Esophagus muscularis mucosa (tissue), 4 donors: Measurements from ENCODE around the gene S100A13. TPM values are rescaled to one million over a fixed set of nuclear protein-coding genes. Genes with fewer than 3 reads are reported as not detected.
"Not testable (repeated sequence)": the region's sequence is repeated elsewhere in the genome, so short reads cannot be mapped to it uniquely, and the experiment has no call there.

Source experiments
- DNase-seq: peaks from one replicate; pipeline ENCODE4 v3.0.0-alpha.2; 2017; ENCODE audit errors: extremely low spot score
- H3K27ac ChIP-seq, 4 donors: fragments of 200-600 bp; sonication (generic); replicated peaks in 1 of 4; 1 replicate in 3 of 4; 2 replicates in 1 of 4; pipeline ENCODE4 v1.5.1; 2016 to 2019; ENCODE audit warnings: mild to moderate bottlenecking in 1 of 4
- H3K27me3 ChIP-seq, 4 donors: fragments of 200-600 bp; sonication (generic); one replicate each; pipeline versions ENCODE4 v1.5.1 to v1.6.0; 2016 to 2019
- H3K36me3 ChIP-seq, 4 donors: fragments of 200-600 bp; sonication (generic); one replicate each; pipeline ENCODE4 v1.5.1; 2016 to 2019
- H3K4me1 ChIP-seq, 4 donors: fragments of 200-600 bp; sonication (generic); one replicate each; pipeline ENCODE4 v1.5.1; 2016 to 2019
- H3K4me3 ChIP-seq, 4 donors: fragments of 200-600 bp; sonication (generic); 1 replicate in 2 of 4; 2 replicates in 2 of 4; pipeline ENCODE4 v1.5.1; 2016 to 2019; ENCODE audit warnings: mild to moderate bottlenecking in 4 of 4, moderate library complexity in 1 of 4
- H3K9me3 ChIP-seq, 4 donors: fragments of 200-600 bp; sonication (generic); 1 replicate in 3 of 4; 2 replicates in 1 of 4; pipeline ENCODE4 v1.5.1; 2016 to 2019
- CTCF ChIP-seq, 3 experiments: fragments of 200-600 bp in 2 of 3; fragments of 450-650 bp in 1 of 3; sonication (generic) in 2 of 3; IDR thresholded peaks; one replicate each; pipeline ENCODE4 v1.5.1; 2017 to 2019; ENCODE audit warnings: antibody characterized with exemption in 3 of 3, mild to moderate bottlenecking in 2 of 3, moderate library complexity in 1 of 3
- EP300 ChIP-seq: sonication (generic); formaldehyde crosslinking; IDR thresholded peaks from one replicate; pipeline ENCODE4 v1.6.1; 2017; ENCODE audit warnings: antibody characterized with exemption
- POLR2A ChIP-seq: fragments of 450-650 bp; IDR thresholded peaks from one replicate; pipeline ENCODE4 v1.6.1; 2017; ENCODE audit warnings: antibody characterized with exemption, moderate library complexity, mild to moderate bottlenecking, low read depth
- POLR2AphosphoS5 ChIP-seq, 2 donors: sonication (generic); formaldehyde crosslinking; IDR thresholded peaks; one replicate each; pipeline ENCODE4 v1.6.1; 2017; ENCODE audit warnings: antibody characterized with exemption in 2 of 2
- WGBS: methylation state at CpG from one replicate; pipeline ENCODE4 v1.1.5; 2018; 5-methylcytosine and 5-hydroxymethylcytosine counted together
- intact Hi-C: fragments of 100-400 bp; cut with DNase I; formaldehyde crosslinking; loops from one replicate; pipeline ENCODE4 v1.15.1; 2023
- total RNA-seq, 4 donors: library from RNA; depleted of rRNA; stranded (reverse); fragments of >200 nt; gene quantifications; one replicate each; pipeline versions ENCODE4 v1.1.0 to v1.2.1, GENCODE V29; 2016

S100A13 gene
- total RNA-seq, 4 donors from 2014 or later = 71.3 to 84.7 (median 83.1) TPM

GRCh38 chr1:153578490-153578889 lies 48.8 kb downstream of the S100A13 start:
- H3K27me3 ChIP-seq = no peaks in the 10 kb centered on the region
- TF ChIP-seq CTCF (IDR thresholded peaks at IDR 0.05) = no peak
- no peak for TF ChIP-seq EP300
- no peak for TF ChIP-seq POLR2AphosphoS5 (IDR thresholded peaks at IDR 0.05)
- no peak for TF ChIP-seq POLR2A
- DNase-seq = no peak
- H3K9me3 ChIP-seq = no peaks in the 10 kb centered on the region
- H3K4me3 ChIP-seq = no peak overlapping the region
- no peak overlapping the region for H3K27ac ChIP-seq
- no peaks in the 10 kb centered on the region for H3K4me1 ChIP-seq
- intact Hi-C loops = loop anchor here (10.0 kb wide), 1 partner anchor 76 kb away; the partner anchor contains the start of gene SNAPIN
- H3K36me3 ChIP-seq = no peaks in the 10 kb centered on the region

GRCh38 chr1:153577624-153578051 lies 49.7 kb downstream of the S100A13 start:
- no peak for DNase-seq

GRCh38 chr1:153577138-153577537 lies 50.2 kb downstream of the S100A13 start:
- intact Hi-C loops = loop anchor here (10.0 kb wide), 1 partner anchor 78 kb away; the partner anchor contains the start of gene SNAPIN
- 79% methylated on average over 4 of the region's 4 CpGs for WGBS
- Histone ChIP-seq H3K4me3 (no peak overlapping the region), H3K27me3 (no peaks in the 10 kb centered on the region), H3K9me3 (no peaks in the 10 kb centered on the region), H3K27ac (no peak overlapping the region), H3K4me1 (peaks cover 8 to 11% (median 9%) of the 10 kb centered on the region in 4 donors), H3K36me3 (no peaks in the 10 kb centered on the region)
- DNase-seq = no peak
- TF ChIP-seq POLR2A (no peak), EP300 (no peak), CTCF (IDR thresholded peaks at IDR 0.05) (no peak), POLR2AphosphoS5 (IDR thresholded peaks at IDR 0.05) (no peak)

More at GRCh38 chr1:153577624-153578051, 49.7 kb downstream of the S100A13 start:
- intact Hi-C loops = loop anchor here (10.0 kb wide), 1 partner anchor 77 kb away; the partner anchor contains the start of gene SNAPIN
- no peak overlapping the region for H3K4me3 ChIP-seq
- H3K9me3 ChIP-seq = no peaks in the 10 kb centered on the region
- no peaks in the 10 kb centered on the region for H3K27me3 ChIP-seq
- H3K36me3 ChIP-seq = no peaks in the 10 kb centered on the region
- H3K27ac ChIP-seq = no peak overlapping the region
- peaks cover 4 to 7% (median 5%) of the 10 kb centered on the region in 4 donors for H3K4me1 ChIP-seq
- 68% methylated on average over 9 of the region's 9 CpGs for WGBS
- TF ChIP-seq EP300 (no peak), CTCF (IDR thresholded peaks at IDR 0.05) (no peak), POLR2A (no peak), POLR2AphosphoS5 (IDR thresholded peaks at IDR 0.05) (no peak)

GRCh38 chr1:153575497-153575896 lies 51.8 kb downstream of the S100A13 start:
- not testable (repeated sequence) for DNase-seq, H3K27ac ChIP-seq, H3K4me3 ChIP-seq, H3K36me3 ChIP-seq, H3K27me3 ChIP-seq, H3K9me3 ChIP-seq
- intact Hi-C loops = loop anchor here (10.0 kb wide), 1 partner anchor 79 kb away; the partner anchor contains the start of gene SNAPIN
- H3K4me1 ChIP-seq = peaks cover 8 to 12% (median 10%) of the 10 kb centered on the region in 4 donors
- WGBS = 92% methylated on average over 10 of the region's 10 CpGs

- not testable (repeated sequence) for H3K36me3 ChIP-seq, H3K27me3 ChIP-seq, H3K27ac ChIP-seq, H3K9me3 ChIP-seq, DNase-seq, H3K4me3 ChIP-seq
- intact Hi-C loops = loop anchor here (10.0 kb wide), 1 partner anchor 80 kb away; the partner anchor contains the start of gene SNAPIN
- 94% methylated on average over 27 of the region's 35 CpGs for WGBS
- peaks cover 8 to 12% (median 10%) of the 10 kb centered on the region in 4 donors for H3K4me1 ChIP-seq
Measured at GRCh38 chr1:153575081-153575491, 52.2 kb downstream of the S100A13 start.

- Histone ChIP-seq H3K4me3 (no peak overlapping the region), H3K4me1 (peaks cover 14 to 21% (median 17%) of the 10 kb centered on the region in 4 donors), H3K9me3 (no peaks in the 10 kb centered on the region), H3K27me3 (no peaks in the 10 kb centered on the region), H3K27ac (peak overlapping the region; percentile 45 to 63 (median 62)), H3K36me3 (no peaks in the 10 kb centered on the region)
- intact Hi-C loops = loop anchor here (5.0 to 10.0 kb wide), 3 partner anchors 44 to 174 kb away; partner anchors contain the start of genes S100A14 and SNAPIN
- WGBS = 61% methylated on average over 3 of the region's 3 CpGs
- TF ChIP-seq POLR2A (no peak), POLR2AphosphoS5 (IDR thresholded peaks at IDR 0.05) (no peak)
- no peak for DNase-seq
Measured at GRCh38 chr1:153573351-153573750, 54.0 kb downstream of the S100A13 start.
